ENCODE results near the gene SLC43A2.
"Not testable (repeated sequence)": the region's sequence is repeated elsewhere in the genome, so short reads cannot be mapped to it uniquely, and the experiment has no call there.

SLC43A2 gene

DNA sequence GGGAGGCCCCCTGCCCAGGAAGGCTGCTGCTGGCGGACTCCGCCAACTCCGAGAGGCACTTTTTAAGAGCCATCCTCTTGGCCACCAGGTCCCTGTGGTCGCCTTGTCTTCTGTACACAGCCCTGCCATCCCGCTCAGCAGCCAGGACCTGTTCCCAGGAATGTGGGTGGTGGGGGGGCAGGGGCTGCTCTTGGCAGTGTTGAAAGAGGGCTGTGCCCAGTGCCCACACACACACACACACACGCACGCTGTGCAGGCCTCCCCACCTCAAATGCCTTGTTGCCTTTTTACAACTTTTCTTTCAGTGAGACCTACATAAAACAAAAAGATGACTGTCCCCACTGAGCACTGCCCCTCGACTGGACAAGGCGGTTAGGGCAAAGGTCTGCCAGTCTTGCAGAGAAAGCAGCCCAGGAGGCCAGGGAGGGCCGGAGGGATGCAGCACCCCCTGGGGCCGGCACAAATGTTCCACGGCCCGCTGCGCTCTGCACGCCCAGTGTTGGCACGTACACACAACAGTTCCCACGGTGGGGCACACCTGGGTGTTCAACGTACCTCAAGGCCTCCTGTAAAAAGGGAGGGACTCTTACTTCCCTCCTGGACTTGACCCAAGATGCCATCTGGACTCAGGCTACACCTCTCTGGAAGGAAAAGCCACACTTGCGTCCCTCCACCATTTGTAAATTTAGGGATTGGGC is 47.5 kb downstream of the SLC43A2 start:
- FAIRE-seq (no peak), DNase-seq (ENCODE audit: insufficient read length, low spot score) (no peak)
- TF ChIP-seq PAX5 (IDR thresholded peaks at IDR 0.05; ENCODE audit: insufficient read depth, low read length, severe bottlenecking) (no peak), TAF1 (IDR thresholded peaks at IDR 0.05; ENCODE audit: low read depth, low read length) (no peak), POLR2A (IDR thresholded peaks at IDR 0.05; ENCODE audit: low read depth, low read length) (no peak), POU2F2 (IDR thresholded peaks at IDR 0.05; ENCODE audit: low read depth, low read length) (no peak), POLR2AphosphoS5 (IDR thresholded peaks at IDR 0.05; ENCODE audit: low read depth, low read length) (no peak), SPI1 (IDR thresholded peaks at IDR 0.05; ENCODE audit: low read depth, low read length) (no peak)

DNA sequence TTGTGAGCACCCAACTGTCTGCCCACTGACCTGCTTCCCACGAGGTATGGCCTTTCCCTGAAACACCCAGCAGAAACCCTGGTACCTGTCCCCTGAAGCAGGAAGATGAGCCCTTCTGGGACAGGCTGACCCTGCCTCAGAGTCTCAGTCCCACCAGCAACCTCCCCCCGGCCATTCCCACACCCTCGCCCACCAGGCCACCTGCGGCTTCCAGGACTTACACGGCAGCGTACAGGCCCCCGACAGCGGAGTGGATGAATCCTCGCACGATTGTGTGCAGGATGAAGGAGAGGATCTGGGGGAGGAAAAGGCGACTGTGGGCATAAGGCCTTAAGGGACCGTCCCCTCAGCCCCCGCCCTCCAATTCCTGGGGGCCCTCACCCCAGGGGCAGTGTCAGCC is 50.6 kb downstream of the SLC43A2 start:
- no peak for TF ChIP-seq SPI1 (IDR thresholded peaks at IDR 0.05; ENCODE audit: low read depth, low read length)
- no peak for TF ChIP-seq TAF1 (IDR thresholded peaks at IDR 0.05; ENCODE audit: low read depth, low read length)
- TF ChIP-seq POU2F2 (IDR thresholded peaks at IDR 0.05; ENCODE audit: low read depth, low read length), result no peak
- TF ChIP-seq POLR2A (IDR thresholded peaks at IDR 0.05; ENCODE audit: low read depth, low read length), result no peak
- TF ChIP-seq POLR2AphosphoS5 (IDR thresholded peaks at IDR 0.05; ENCODE audit: low read depth, low read length), result no peak
- no peak for TF ChIP-seq PAX5 (IDR thresholded peaks at IDR 0.05; ENCODE audit: insufficient read depth, low read length, severe bottlenecking)
- FAIRE-seq (no peak), DNase-seq (ENCODE audit: insufficient read length, low spot score) (no peak)

DNA sequence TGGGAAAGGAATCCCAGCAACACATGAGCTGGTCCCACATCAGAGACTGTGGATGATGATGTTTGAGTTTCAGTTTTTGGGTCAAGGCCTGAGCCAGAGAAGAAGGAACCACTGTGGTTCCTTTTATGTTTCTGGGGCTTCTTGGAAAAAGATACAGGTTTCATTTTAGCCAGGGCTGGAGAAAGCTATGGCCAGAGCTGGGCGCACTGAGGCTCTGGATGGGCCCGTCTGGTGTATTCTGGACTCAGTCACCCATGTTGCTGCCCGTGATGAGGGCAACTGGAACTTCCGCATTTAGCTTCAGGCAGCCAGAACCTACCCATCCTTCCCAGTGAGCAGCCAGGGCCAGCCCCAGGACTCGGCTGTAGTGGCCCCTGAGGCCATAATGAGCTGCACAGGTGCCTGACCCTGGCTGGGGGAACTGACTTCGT is 51.0 kb downstream of the SLC43A2 start:
- DNase-seq (ENCODE audit: insufficient read length, low spot score), result peak; percentile 56
- peak; percentile 45 for FAIRE-seq
- TF ChIP-seq SPI1 (IDR thresholded peaks at IDR 0.05; ENCODE audit: low read depth, low read length) (0 out of 2 replicates have a peak, but pooled peaks have one; percentile 20), POLR2A (IDR thresholded peaks at IDR 0.05; ENCODE audit: low read depth, low read length) (no peak), PAX5 (IDR thresholded peaks at IDR 0.05; ENCODE audit: insufficient read depth, low read length, severe bottlenecking) (no peak)

DNA sequence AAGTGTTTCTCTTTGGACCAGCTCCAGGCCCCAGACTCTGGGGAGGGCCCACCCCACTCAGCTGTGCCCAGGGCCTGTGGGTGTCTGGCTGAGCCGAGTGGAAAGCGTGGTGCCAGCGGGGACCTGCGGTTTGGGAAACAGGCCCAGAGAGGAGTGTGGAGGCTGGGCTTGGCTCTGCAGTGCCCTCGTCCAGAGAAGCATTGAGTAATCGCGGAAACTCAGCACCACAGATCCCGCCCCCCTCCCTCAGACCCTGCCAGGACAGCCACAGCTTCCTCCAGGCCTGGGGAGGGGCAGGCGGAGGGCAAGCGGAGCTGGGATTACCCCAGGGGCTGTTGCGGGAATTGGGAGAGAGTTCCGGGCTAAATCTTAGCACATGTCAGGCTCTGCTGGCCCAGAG is 51.5 kb downstream of the SLC43A2 start:
- DNase-seq (ENCODE audit: insufficient read length, low spot score) (peak; percentile 62), FAIRE-seq (peak; percentile 50)

DNA sequence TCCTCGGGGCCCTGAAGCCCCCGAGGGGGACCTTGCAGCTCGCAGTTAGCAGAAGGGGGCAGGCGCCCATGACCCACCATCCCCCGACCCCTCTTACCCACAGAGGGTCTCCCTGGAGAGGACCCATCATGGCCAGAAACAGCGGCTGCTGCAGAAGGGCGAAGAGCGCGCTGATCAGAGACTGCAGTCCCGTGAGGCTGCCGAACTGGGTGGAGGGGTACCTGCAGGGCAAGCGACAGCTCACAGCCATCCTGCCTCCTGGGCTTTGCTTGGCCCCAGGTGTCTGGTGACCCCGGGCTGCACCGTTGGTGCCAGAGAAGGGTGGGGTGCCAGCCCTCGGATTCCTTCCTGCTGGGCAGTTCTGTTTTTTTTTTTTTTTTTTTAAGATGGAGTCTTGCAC is 52.1 kb downstream of the SLC43A2 start:
- TF ChIP-seq POLR2AphosphoS5 (IDR thresholded peaks at IDR 0.05; ENCODE audit: low read depth, low read length), result no peak
- no peak for TF ChIP-seq PAX5 (IDR thresholded peaks at IDR 0.05; ENCODE audit: insufficient read depth, low read length, severe bottlenecking)
- no peak for TF ChIP-seq POLR2A (IDR thresholded peaks at IDR 0.05; ENCODE audit: low read depth, low read length)
- no peak for TF ChIP-seq SPI1 (IDR thresholded peaks at IDR 0.05; ENCODE audit: low read depth, low read length)
- no peak for TF ChIP-seq TAF1 (IDR thresholded peaks at IDR 0.05; ENCODE audit: low read depth, low read length)
- DNase-seq (ENCODE audit: insufficient read length, low spot score) (no peak), FAIRE-seq (no peak)

More for the DNA sequence above, 51.5 kb downstream of the SLC43A2 start:
- TF ChIP-seq POU2F2 (IDR thresholded peaks at IDR 0.05; ENCODE audit: low read depth, low read length), result no peak
- TF ChIP-seq POLR2A (IDR thresholded peaks at IDR 0.05; ENCODE audit: low read depth, low read length), result no peak
- TF ChIP-seq SPI1 (IDR thresholded peaks at IDR 0.05; ENCODE audit: low read depth, low read length), result no peak
- TF ChIP-seq POLR2AphosphoS5 (IDR thresholded peaks at IDR 0.05; ENCODE audit: low read depth, low read length), result no peak
- TF ChIP-seq TAF1 (IDR thresholded peaks at IDR 0.05; ENCODE audit: low read depth, low read length), result no peak
- TF ChIP-seq PAX5 (IDR thresholded peaks at IDR 0.05; ENCODE audit: insufficient read depth, low read length, severe bottlenecking), result no peak

DNA sequence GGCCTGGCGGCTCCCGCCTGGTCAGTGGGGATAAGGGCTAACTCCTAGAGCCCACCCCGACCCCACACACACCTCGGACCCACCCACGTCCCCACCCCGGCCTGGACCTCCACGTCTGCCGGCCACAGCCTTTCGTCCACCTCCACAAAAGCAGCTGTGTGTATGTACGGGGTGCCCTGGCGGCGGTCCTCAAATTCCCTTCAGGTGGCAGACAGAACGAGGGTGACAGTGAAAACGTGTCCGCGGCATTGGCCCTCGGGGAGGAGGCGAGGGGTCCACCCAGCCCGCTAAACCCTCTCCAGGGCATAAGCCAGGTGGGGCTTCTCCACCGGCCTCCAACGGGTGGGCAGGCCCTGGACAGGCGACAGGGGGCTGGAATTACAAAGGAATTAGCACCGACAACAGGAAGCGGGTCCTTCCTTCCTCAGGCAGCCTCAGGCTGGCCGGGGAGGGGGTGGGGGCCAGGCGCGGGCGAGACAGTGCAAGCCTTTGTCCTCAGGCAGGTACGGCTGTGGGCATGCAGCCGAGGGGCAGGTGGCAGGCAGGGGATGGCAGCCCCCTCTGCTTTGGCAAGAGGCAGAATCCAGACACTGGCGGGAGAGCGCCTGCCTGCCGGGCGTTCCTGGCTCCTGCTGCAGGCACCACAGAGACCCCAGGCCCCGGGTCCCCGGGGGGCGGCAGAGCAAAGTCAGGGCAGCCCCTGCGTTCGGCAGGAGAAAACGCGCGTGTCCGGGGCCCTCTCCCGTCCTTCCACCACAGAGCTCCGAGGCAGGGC is 53.8 kb downstream of the SLC43A2 start:
- DNase-seq (ENCODE audit: insufficient read length, low spot score) (no peak), FAIRE-seq (no peak)
- no peak for TF ChIP-seq TAF1 (IDR thresholded peaks at IDR 0.05; ENCODE audit: low read depth, low read length)

DNA sequence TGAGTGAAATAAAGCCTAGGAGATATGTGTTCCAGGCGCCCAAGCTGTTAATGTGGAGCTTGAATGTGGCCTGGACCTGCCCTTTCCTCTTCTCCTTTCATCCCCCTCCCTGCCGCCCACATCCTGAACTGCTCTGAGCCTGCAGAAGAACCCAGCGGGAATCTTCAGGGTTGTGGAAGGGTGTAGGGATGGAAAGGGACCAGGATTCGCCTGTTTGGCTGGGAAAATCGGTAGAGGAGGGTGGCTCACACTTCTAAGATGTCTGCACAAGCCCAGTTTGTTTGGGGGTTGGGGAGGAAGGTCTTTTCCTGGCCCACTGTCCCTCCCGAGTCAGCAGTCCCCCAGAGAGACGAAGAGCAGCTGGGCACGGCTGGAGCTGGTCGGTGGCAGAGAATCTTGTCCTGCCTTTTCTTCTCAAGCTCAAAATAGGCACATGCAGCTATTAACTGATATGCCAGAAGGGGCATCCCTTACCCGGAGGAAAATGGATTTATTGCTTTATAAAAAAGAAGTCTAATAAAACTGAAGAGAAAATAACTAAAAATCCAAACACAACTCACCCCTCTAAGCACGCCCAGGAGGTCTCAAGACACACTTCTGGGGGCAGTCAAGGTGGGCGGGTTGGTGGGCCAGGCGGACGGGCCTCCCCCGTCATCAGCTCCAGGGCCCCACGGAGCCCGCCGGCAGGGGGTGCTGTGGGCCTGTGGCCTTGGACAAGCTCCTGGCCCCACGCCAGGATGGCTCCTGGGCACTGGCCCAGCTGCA is 54.5 kb downstream of the SLC43A2 start:
- DNase-seq (ENCODE audit: insufficient read length, low spot score), result peak; percentile 93
- peak; percentile 64 for FAIRE-seq
- TF ChIP-seq POLR2A (IDR thresholded peaks at IDR 0.05; ENCODE audit: low read depth, low read length), result no peak
- no peak for TF ChIP-seq SPI1 (IDR thresholded peaks at IDR 0.05; ENCODE audit: low read depth, low read length)
- TF ChIP-seq TAF1 (IDR thresholded peaks at IDR 0.05; ENCODE audit: low read depth, low read length), result no peak
- TF ChIP-seq PAX5 (IDR thresholded peaks at IDR 0.05; ENCODE audit: insufficient read depth, low read length, severe bottlenecking), result no peak
- no peak for TF ChIP-seq POU2F2 (IDR thresholded peaks at IDR 0.05; ENCODE audit: low read depth, low read length)
- no peak for TF ChIP-seq POLR2AphosphoS5 (IDR thresholded peaks at IDR 0.05; ENCODE audit: low read depth, low read length)

DNA sequence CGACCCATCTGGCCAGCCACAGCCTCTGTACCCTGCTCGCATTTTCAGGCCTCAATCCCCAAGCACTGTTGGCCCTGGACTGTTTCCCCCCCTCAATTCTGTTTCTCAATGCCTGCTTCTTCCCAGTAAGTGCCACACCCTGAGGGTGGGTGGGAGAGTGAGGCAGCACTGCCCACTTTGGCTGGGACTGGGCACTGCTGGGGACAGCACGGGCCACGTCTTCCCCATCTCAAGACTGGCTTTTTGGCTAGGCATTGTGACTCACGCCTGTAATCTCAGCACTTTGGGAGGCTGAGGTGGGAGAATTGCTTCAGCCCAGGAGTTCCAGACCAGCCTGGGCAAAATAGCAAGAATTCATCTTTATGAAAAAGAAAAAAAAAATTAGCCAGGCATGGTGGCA is 56.0 kb downstream of the SLC43A2 start:
- not testable (repeated sequence) for FAIRE-seq; DNase-seq (ENCODE audit: insufficient read length, low spot score)

DNA sequence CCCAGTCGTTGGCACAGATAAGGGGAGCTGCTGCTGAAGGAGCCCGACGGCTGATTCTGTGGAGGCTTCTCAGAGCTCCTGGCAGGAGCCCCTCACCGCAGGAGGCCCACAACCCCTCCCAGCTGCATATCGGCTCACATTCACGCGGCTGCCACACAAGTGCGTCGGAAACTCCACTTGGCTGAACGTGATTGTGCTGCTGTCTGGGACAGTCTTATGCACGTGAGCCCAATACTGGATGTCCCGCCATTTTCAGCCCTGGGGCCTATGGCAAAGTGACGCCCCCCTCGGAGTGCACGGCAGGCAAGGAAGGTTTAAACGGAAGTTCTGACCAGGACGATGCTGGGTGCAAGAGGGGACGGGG is 57.3 kb downstream of the SLC43A2 start:
- TF ChIP-seq POLR2A (IDR thresholded peaks at IDR 0.05; ENCODE audit: low read depth, low read length), result no peak
- no peak for TF ChIP-seq POLR2AphosphoS5 (IDR thresholded peaks at IDR 0.05; ENCODE audit: low read depth, low read length)
- TF ChIP-seq POU2F2 (IDR thresholded peaks at IDR 0.05; ENCODE audit: low read depth, low read length), result no peak
- no peak for TF ChIP-seq TAF1 (IDR thresholded peaks at IDR 0.05; ENCODE audit: low read depth, low read length)
- TF ChIP-seq SPI1 (IDR thresholded peaks at IDR 0.05; ENCODE audit: low read depth, low read length), result no peak
- no peak for TF ChIP-seq PAX5 (IDR thresholded peaks at IDR 0.05; ENCODE audit: insufficient read depth, low read length, severe bottlenecking)
- FAIRE-seq, result no peak
- DNase-seq (ENCODE audit: insufficient read length, low spot score), result no peak
